Stimulated activated CD8-positive, alpha-beta memory T cell treated with anti-CD3 and anti-CD28 coated beads, Interleukin-15, amount 100 ng/mL, for 1 hour (primary cell): Measurements from ENCODE around the gene MAU2.
A peak's percentile ranks its signal among the peaks of the same experiment; 100 is the strongest.
"Not testable (repeated sequence)": the region's sequence is repeated elsewhere in the genome, so short reads cannot be mapped to it uniquely, and the experiment has no call there.

Source experiments
- DNase-seq: peaks from one replicate; pipeline ENCODE4 v3.0.0-alpha.2; 2020; ENCODE audit warnings: low read depth

MAU2 gene

GRCh38 chr19:19345970-19346369 lies 25.3 kb downstream of the MAU2 start:
- no peak for DNase-seq

- DNase-seq, result no peak
Measured at GRCh38 chr19:19347401-19348110, 26.9 kb downstream of the MAU2 start.

DNA sequence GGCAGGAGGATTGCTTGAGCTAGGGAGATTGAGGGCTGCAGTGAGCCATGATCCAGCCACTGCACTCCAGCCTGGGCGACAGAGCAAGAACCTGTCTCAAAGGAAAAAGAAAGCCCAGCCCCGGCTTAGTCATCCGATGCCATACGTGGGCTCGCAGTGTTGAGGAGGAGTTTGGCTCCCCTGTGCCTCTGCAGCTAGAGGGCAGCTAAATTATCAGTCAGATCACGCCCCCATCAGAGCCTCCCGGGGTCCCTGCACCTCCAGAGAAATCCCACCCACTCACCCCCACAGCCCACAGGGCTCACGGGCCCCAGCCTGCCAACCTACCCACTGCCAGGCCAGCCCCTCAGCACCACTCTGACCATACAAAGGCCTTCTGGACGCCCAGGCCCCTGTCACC lies 27.6 kb downstream of the MAU2 start:
- DNase-seq, result no peak

DNA sequence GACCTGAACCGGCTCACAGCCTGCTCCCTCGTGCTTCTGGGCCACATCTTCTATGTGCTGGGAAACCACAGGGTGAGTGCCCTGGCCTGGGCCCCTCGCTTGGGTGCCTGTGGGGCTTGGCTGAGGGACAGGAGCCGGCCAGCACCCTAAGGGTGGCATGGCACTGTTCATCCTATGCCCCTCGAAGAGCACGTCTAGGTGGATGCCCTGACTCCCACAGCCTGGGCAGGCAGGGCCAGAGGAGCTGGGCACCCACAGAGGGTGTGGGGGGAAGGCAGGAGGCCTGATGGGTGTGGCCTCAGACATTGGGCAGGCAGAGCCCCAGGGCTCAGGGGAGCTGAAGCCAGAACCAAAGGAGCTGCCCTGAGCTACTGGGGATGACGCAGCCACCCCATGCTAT lies 28.7 kb downstream of the MAU2 start:
- DNase-seq, result no peak

DNA sequence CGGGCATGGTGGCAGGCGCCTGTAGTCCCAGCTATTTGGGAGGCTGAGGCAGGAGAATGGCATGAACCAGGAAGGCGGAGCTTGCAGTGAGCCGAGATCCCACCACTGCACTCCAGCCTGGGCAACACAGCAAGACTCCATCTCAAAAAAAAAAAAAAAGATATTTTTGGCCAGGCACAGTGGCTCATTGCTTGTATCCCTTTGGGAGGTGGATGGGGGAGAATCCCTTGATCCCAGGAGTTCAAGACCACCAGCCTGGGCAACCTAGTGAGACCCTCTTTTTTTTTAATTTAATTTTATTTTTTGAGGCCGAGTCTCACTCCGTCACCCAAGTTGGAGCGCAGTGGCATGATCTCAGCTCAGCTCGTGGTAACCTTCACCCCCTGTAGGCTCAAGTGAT lies 30.1 kb downstream of the MAU2 start:
- not testable (repeated sequence) for DNase-seq

GRCh38 chr19:19352823-19353222 lies 32.2 kb downstream of the MAU2 start:
- DNase-seq, result no peak

GRCh38 chr19:19354007-19354406 lies 33.4 kb downstream of the MAU2 start:
- DNase-seq, result no peak

GRCh38 chr19:19354932-19355331 lies 34.3 kb downstream of the MAU2 start:
- no peak for DNase-seq

- no peak for DNase-seq
Measured at GRCh38 chr19:19355606-19356139, 35.0 kb downstream of the MAU2 start.

- DNase-seq, result no peak
Measured at GRCh38 chr19:19356500-19356899, 35.9 kb downstream of the MAU2 start.

DNA sequence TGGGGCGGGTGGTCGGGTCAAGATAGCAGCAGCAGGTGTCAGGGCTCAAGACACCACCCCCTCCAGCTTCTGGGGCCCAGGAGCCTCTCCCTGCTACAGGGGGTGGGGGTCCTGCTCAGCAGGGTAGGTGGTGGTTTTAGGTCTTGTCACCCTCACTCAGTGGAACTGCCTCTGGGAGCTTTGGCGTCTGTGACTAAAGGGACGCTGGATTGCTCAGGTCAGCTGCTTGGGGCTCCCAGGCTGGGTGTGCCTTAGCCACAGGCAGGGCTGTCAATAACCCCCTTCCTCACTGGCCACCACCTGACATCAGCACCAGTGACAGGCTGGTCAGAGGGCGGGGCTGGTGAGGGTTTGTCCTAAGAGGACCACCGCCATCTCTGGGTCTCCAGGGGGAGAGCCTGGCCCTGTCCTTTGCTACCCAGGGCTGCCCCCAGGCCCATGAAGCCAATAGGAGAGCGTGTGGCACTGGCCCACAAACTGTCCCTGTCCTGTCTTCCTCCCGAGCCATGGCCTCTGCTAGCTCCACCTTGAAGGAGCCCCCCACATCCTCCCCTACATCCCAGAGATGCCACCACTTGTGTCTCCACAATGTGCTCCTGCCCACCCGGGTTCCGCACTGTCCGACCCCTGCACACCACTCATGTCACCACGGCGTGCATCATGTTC lies 36.4 kb downstream of the MAU2 start:
- no peak for DNase-seq

DNA sequence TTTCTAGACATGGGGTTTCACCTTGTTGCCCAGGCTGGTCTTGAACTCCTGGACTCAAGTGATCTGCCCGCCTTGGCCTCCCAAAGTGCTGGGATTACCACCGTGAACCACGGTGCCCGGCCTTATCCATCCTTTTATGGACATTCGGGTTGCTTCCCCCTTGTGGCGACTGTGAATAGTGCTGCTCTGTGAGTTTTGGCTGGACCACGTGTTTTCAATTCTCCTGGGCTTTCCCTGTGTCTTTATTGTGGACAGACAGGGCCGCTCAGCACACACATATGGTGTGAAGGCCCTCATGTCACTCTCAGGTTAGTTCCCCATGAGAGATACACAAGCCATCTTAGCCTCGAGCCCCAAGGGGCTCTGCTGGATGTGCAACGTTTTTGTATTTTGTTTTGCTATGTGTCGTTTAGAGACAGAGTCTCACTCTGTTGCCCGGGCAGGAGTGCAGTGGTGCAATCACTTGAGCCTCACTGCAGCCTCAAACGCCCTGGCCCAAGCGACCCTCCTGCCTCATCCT lies 40.5 kb downstream of the MAU2 start:
- peak; percentile 43 for DNase-seq

- DNase-seq, result no peak
Measured at GRCh38 chr19:19362075-19362474, 41.4 kb downstream of the MAU2 start.

DNA sequence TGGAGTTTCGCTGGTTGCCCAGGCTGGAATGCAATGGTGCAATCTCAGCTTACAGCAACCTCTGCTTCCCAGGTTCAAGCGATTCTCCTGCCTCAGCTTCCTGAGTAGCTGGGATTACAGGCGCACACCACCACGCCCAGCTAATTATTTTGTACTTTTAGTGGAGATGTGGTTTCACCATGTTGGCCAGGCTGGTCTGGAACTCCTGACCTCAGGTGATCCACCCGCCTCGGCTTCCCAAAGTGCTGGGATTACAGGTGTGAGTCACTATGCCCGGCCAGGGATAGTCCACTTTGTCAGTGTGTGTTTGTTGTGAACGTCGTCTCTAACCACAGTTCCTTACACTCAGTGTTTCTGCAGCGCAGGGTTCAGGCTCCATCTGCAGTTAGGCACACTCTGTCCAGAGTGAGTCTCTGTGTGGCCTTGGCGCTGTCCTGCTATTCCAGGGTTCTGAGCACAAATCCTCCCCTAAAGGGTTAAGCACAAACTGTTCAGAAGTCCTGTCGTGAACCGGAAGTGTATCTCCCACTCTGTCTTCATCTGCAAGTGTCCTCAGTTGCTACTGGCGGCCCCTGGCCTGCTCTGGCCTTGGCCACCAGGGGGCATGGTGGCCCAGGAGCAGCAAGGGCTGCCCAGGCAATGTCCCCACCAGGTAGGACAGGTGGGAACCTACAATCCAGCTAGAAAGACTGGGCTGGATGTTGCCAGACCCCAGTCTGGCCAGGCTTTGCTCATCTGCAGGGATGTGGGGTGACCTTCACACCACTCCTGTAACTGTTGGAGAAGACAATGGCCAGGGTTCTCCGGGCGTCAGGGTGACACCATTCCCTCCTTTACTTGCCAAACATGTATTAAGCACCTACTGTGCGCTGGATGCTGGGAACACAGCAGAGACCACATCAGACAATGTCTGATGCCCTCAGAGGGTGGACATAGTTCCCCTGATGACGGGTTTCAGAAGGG lies 46.1 kb downstream of the MAU2 start:
- peak; percentile 30 for DNase-seq

- DNase-seq, result no peak
Measured at GRCh38 chr19:19368087-19368486, 47.5 kb downstream of the MAU2 start.

DNA sequence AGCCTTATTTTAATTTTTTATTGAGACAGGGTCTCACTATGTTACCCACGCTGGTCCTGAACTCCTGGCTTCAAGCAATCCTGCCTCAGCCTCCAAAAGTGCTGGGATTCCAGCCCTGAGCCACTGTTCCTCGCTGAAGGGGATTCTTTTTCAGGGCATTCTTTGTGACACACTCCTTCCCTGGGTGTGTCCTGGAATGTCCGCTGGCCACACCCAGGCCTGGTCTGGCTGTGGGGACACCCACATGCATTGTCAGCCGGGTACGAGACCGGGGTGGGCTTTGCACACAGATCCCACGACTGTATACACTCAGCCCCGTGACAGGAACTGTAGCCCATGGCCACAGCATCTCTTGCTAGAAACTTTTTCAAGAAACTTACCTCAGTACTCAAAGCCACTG lies 50.4 kb downstream of the MAU2 start:
- no peak for DNase-seq

DNA sequence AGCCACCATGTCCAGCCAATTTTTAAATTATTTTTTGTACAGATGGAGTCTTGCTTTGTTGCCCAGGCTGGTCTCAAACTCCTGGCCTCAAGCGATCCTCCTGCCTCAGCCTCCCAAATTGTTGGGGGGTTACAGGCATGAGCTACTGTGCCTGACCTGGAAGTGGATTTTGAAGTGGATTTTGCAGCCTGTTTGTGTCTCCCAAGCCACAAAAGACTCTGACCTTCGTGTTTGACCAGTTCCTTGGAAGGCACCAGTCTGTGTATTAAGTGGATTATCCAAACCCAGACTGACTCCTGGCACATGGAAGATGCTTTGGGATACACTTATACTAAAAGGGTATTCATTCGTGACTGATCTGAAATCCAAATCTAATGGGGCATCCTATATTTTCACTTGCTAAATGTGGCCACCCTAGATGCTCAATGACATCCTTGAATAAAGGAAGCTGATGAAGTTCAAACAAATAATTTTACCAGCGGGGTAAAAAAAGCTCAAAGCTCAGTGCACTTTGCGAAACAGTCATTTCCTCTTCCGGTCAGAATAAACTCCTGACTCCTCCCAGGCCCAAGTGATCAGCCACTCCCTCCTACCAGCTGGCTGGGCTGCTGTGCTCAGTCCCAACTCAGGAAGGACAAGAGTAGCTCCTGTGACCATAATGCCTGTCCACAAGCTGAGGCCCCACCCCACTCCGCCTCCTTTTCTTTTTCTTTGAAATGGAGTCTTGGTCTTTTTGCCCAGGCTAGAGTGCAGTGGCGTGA lies 52.2 kb downstream of the MAU2 start:
- DNase-seq, result no peak

DNA sequence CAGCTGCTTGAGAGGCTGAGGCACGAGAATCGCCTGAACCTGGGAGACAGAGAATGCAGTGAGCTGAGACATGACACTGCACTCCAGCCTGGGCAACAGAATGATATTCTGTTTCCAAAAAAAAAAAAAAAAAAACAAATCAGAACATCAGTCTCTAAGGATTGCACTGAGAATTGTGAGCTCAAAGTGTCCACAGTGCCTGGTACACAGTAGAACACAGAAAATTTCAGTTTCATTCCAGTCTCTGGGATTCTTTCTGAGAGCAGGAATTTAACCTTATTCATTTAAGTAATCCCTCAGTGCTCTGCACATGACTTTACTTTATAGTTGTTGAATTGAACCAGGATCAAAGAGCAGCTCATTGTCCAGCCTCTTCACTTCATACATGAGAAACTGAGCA lies 58.9 kb downstream of the MAU2 start:
- DNase-seq, result no peak

DNA sequence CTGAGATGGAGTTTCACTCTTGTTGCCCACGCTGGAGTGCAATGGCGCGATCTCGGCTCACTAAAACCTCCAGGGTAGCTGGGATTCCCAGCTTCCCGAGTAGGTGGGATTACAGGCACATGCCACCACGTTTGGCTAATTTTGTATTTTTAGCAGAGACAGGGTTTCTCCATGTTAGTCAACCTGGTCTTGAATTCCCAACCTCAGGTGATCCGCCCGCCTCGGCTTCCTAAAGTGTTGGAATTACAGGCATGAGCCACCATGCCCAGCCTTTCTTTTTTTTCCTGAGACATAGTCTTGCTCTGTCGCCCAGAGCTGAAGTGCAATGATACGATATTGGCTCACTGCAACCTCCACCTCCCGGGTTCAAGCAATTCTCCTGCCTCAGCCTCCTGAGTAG lies 59.7 kb downstream of the MAU2 start:
- not testable (repeated sequence) for DNase-seq

DNA sequence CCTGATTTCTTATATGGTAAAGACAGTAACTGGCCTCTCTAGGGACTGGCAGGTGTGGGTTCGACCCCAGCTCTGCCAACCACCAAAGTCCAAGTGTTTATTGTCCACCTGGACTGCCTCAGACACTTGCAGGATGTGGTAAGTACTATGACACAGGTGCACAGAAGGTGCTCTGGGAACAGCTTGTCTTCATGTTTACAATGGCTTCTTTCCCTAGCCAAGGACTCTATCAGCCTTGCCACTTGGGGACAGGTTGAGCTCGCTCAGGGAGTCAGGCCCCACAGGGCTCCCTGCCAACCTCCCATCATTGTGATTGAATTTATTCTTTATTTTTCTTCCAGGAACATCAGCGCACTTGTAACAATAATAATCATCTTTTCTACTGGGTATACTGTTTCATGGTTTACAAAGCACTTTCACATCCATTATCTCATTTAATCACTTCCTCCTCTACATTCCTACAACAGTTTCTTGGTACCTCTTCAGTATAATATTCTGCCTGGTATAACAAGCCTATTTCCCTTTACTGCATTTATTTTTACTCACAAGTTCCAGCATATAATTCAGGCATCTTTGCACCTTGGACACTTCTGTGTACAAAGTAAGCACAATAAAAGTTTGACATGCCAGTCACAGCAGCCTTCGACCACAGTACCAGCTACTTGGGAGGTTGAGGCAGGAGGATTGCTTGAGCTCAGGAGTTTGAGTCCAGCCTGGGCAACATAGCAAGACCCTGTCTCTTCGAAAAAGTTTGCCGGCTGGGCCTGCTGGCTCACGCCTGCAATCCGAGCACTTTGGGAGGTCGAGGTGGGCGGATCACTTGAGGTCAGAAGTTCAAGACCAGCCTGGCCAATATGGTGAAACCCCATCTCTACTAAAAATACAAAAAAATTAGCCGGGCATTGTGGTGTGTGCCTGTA lies 60.6 kb downstream of the MAU2 start:
- no peak for DNase-seq
